ENCODE data around the gene PXN. TPM values are rescaled to one million over a fixed set of nuclear protein-coding genes. Genes with fewer than 3 reads are reported as not detected.
"Not testable (repeated sequence)": the region's sequence is repeated elsewhere in the genome, so short reads cannot be mapped to it uniquely, and the experiment has no call there.

Gene PXN
- total RNA-seq, 1 donor from 2014 or later, result 119 TPM

GRCh38 chr12:120262852-120263747 lies 2.4 kb downstream of the PXN start:
- DNase-seq (ENCODE audit: low spot score), result no peak

DNA sequence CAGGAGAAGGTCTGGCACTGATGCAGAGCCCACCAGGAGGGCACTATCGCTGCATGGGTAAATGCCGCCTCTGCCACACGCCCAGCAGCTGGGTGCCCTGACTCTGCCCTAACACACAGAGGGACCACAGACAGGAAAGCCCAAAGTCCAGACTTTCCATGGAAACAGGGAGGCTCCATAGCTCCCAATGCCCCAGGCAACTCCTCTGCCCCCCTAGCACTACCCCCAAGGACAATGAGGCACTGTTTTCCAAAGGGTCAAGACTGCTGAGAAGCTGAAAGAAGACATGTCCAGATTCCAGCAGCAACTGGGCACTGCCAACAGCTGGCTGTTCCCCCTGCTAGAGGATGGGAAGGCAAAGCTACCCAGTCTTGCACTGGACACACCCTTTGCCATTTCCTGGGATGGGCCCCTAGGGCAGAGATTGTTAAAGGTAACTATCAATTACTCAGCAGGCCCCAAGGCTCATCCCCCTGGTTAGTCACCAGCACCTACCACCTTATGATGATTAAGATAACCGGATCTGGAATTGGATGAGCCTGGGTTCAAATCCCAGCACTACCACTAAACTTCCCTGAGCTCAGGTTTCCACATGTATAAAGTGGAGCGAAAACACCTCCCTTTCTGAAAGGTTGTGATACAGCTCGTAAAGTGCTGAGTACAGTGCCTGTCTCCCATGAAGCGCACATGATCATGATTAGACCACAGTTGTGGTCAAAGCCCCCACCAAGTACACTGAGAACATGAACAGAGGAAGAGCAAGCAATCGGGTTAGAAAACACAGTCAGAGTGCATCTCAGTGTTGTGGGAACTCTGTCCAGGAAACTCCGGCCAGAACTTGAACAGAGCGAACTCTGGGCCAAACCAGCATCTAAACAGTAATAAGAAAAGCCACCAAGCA lies 3.3 kb downstream of the PXN start:
- DNase-seq (ENCODE audit: low spot score), result no peak

DNA sequence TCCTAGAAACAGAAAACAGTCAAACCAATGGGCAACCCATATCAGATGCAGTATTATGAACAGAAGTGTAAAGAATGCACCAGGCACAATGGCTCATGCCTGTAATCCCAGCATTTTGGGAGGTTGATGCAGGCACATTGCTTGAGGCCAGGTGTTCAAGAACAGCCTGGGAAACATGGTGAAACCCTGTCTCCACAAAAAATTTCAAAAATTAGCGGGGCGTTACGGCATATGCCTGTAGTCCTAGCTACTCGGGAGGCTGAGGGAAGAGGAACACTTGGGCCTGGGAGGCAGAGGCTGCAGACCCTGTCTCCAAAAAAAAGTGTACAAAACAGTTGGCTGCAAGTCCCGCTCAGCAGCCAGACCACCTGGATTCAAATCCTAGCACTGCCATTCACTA lies 4.9 kb downstream of the PXN start:
- no peak for DNase-seq (ENCODE audit: low spot score)

DNA sequence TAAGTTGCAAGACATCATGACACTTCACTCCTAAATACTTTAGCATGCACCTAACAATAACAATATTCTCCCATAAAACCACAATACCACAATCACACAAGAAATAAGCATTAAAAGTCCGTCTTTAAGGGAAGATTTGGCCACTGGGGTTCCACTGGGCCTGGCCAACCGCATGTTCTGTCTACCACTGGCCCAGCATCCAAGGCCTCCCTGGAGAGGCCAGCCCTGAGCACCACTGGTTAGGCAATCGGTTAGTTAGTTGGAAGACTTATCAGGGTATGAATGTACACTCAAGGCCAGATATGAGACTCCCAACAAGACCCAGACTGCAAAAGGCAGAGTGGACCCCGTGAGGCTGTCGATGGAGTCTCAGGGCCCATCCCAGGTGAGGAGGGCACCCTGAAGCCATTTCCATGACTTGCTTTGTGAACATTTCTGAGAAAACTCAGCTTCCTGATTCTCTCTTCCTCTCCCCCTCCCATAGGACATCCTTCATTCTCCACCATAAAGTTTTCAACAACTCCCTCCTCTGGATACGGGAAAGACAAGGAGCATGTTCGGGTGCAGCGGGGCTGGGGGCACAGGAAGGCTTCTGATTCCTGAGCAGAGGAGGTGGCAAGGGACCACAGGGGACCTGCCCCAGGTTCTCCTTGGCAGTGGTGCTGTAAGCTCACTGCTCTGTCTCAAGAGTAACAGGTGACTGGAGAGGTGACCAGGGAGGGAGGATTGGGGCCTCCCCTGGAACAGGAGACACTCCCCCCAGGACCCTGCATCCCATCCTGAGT lies 5.9 kb downstream of the PXN start:
- no peak for DNase-seq (ENCODE audit: low spot score)

DNA sequence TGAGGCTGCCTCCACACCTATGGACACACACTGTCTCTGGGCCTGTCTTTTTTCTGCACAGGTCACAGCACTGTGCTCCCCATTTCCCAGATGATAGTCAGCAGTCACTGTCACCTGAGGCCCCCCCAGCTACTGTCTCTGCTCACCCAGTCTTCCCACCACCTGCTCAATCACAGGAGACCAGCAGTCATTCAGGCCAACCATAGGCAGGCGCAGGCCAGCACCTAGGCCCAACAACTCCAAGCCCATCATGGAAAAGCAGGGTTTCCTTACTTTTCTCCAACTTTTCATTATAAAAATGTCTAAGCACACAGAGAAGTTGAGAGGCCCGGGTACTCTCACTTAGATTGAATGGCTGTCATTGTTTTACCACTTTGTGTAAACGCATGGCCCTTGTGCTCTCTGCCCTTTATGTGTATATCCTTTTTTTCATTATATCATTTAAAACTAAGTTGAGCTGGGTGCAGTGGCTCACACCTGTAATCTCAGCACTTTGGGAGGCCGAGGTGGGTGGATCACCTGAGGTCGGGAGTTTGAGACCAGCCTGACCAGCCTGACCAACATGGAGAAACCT lies 7.1 kb downstream of the PXN start:
- no peak for DNase-seq (ENCODE audit: low spot score)

- peak; percentile 72 for DNase-seq (ENCODE audit: low spot score)
Measured at GRCh38 chr12:120257041-120257821, 8.3 kb downstream of the PXN start.

- DNase-seq (ENCODE audit: low spot score), result no peak
Measured at GRCh38 chr12:120254809-120255208, 10.7 kb downstream of the PXN start.

DNA sequence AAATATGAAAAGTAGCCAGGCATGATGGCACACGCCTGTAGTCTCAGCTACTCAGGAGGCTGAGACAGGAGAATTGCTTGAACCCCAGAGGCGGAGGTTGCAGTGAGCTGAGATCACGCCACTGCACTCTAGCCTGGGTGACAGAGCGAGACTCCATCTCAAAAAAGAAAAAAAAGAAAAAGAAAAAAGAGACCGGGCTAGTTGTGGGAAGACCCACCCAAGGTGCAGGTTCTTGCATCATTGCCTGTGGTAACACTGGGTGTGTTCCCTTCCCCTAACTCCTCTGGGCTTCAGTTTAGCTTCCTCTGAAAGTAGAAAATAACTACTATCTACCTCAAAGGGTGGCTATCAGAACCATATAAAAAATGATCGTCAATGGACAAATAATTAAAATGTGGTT lies 12.2 kb downstream of the PXN start:
- not testable (repeated sequence) for DNase-seq (ENCODE audit: low spot score)

GRCh38 chr12:120252071-120252906 lies 13.2 kb downstream of the PXN start:
- no peak for DNase-seq (ENCODE audit: low spot score)

DNA sequence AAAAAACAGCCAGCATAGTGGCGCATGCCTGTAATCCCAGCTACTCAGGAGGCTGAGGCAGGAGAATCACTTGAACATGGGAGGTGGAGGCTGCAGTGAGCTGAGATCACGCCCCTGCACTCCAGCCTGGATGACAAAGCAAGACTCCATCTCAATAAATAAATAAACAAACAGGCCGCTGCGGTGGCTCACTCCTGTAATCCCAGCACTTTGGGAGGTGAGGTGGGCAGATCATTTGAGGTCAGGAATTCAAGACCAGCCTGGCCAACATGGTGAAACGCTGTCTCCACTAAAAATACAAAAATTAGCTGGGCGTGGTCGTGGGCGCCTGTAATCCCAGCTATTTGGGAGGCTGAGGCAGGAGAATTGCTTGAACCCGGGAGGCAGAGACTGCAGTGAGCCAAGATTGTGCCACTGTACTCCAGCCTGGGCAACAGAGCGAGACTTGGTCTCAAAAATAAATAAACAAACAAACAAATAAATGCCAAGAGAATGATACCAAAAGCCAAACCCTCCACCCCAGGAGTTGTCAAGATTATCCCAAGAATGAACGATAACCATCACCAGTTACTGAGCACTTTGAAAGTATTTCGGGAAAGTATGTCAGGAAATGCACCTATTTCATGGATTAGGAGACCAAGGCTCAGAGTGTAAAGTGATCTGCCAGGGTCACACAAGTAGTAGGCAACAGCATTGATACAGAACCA lies 14.0 kb downstream of the PXN start:
- not testable (repeated sequence) for DNase-seq (ENCODE audit: low spot score)

DNA sequence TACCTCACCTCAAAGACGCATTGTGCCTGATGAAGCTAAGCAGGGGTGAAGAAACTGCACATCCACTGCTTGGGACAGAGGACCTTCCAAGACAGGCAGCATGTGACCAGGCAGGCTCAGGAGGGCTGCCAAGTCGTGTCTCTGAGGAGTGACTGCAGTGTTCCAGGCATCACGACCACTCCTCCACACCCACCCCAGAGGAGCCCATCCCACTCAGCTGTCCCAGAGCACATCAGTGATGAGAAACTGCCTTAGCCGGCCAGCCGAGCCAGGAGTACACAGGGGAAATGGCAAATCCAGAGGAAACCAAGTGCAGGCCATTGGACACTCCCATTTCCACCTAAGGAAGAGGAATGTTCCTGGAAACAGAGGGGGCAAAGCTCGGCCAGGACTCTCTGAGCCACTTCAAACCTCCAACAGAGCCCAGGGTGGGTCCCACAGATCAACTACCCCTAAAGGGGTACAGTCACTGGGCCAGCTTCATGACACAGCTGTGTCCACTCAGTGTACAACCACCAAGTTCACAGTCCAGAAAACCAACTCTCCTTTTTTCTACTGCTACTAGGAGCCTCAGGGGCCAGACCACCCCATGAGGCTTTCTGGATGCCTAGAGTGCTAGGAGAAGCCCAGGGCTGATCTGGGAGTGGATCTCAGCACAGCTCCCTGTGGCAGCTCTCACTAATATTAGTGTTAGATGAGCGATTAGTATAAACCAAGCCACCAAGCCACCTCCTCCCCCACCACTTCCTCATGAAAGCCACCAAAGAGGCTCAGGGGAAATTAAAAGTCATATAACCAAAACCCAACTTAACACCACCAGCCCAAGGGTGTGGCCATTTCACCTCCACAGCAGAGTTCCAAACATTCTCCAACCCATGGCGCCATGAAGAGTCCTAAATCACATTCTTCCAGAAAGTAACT lies 15.4 kb downstream of the PXN start:
- DNase-seq (ENCODE audit: low spot score), result no peak

DNA sequence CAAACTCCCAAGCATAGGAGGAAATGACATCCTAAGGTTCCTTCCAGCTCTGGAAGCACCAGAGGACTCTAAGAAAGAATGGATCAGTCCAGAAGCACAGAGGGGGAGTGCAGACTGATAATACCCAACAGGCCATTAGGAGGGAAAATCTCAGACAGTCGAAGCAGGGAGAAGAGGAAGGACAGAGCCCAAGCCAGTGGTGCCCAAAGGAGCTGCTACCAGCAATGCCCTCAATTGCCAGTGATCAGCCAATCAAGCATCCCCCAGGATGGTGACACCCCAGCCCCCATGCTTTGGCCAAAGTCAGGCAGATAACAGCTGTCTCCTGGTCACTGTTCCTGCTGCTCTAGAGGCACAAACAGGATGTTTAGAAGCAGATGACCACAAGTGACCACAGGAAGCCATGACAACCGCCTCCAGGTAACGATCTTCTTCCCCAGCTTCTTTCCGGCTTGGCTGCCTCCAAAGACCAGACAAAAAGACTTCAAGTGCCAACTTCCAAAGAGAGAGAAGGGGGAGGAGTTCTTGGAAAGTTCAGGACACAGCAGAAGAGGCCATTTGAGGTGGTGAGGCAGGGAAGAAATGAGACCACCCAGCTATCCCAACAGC lies 16.2 kb downstream of the PXN start:
- no peak for DNase-seq (ENCODE audit: low spot score)

DNA sequence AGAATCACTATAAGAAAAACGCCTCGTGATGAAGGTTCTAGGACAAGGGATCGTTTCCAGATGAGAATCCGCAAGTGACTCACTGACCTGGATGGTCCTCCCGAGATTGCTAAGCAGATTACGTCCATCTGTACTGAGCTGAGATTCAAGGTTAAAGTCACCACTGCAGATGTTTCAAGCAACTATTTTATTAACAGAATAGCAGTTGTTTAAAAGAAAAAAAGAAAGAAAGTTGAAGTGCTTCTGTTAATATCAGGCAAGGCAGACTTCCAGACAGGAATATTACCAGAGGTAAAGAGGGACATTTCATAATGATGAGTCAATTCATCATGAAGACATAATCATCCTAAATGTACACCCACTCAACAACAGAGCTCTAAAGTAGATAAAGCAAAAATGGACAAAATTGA lies 17.9 kb downstream of the PXN start:
- DNase-seq (ENCODE audit: low spot score), result no peak

DNA sequence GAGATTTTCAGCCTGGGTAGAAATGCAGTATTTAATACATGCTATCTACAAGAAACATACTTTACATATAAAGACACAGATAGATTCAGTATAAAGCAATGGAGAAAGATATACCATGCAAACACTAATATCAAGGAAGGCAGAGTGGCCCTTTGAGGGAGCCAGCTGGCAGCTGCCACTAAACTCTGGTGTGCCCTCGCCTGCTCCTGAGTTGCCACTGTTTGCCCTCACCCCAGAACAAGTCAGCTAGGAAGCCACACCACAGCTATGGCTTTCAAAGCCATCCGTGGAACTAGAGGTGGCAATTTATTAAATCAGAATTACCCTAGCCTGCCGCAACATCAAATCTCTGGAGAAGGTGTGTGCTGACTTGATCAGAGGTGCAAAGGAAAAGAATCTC lies 18.3 kb downstream of the PXN start:
- no peak for DNase-seq (ENCODE audit: low spot score)

GRCh38 chr12:120246705-120247104 lies 18.8 kb downstream of the PXN start:
- DNase-seq (ENCODE audit: low spot score), result not testable (repeated sequence)

DNA sequence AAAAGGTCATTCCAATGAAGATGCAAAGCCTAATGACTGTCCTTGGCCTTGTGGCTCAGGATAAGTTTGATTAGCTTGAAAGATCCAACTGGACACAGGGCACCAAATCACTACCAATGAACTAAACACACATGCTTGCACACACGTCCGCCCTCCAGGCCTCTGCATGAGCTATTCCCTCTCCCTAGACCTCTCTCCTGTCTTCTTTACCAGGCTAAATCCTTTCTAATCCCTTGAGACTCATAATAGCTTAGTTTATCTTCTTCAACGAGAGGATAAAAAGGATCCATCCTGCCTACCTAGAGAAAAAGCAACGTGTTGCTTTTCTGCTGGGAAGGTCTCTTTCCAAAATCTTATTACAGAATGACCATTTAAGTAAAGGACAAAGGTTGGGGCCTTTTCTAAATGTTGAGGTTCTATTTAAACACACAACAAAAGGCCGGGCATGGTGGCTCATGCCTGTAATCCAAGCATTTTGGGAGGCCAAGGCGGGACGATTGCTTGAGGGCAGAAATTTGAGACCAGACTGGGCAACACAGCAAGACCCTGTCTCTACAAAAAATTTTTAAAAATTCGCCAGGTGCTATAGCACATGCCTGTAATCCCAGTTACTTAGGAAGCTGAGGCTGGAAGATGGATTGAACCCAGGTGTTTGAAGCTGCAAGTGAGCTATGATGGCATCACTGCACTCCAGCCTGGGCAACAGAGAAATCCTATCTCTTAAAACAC lies 22.4 kb downstream of the PXN start:
- DNase-seq (ENCODE audit: low spot score), result no peak

- DNase-seq (ENCODE audit: low spot score), result no peak
Measured at GRCh38 chr12:120242275-120242799, 23.2 kb downstream of the PXN start.

All from mucosa of gallbladder (tissue), 1 donor.